IMR-90 (cell line): Measurements from ENCODE around the gene AHNAK2. TPM values are rescaled to one million over a fixed set of nuclear protein-coding genes. Genes with fewer than 3 reads are reported as not detected.

Experiments
- ATAC-seq: fragments of 200-7000 bp; cut with Tn5 transposase; 2 replicates; pipeline ENCODE4 v1.9.1; 2020; ENCODE audit warnings: low read depth, mild to moderate bottlenecking, moderate library complexity
- BruUV-seq: library from RNA; stranded (reverse); fragments of 400-500 nt; replicated peaks from 2 replicates; lab custom pipeline; 2021; lab: Mats Ljungman, UMichigan
- CTCF ChIA-PET: fragments of 300-600 bp; formaldehyde crosslinking; extraction: SDS; loops from one replicate; lab custom pipeline; 2021; ENCODE audit warnings: antibody characterized with exemption; lab: Yijun Ruan, JAX
- POLR2A ChIA-PET: fragments of 300-600 bp; sonication (Branson Sonifier 250); formaldehyde crosslinking; loops from one replicate; lab custom pipeline; 2022; ENCODE audit warnings: antibody characterized with exemption; ENCODE audit not compliant: unreplicated experiment; lab: Charles Lee
- DNase-seq: peaks from one replicate; pipeline ENCODE4 v3.0.0; 2013
- H2AFZ ChIP-seq: replicated peaks from 2 replicates; pipeline ENCODE3; 2013; ENCODE audit warnings: low read length, mild to moderate bottlenecking; ENCODE audit not compliant: poor library complexity
- H2AK5ac ChIP-seq: 2 replicates; pipeline ENCODE4 v1.6.1; 2013; ENCODE audit warnings: low read depth, low read length, inconsistent platforms
- H2AK9ac ChIP-seq: replicated peaks from 2 replicates; pipeline ENCODE3; 2013; ENCODE audit warnings: mild to moderate bottlenecking, low read depth, low read length, moderate library complexity; ENCODE audit not compliant: poor library complexity
- H2BK120ac ChIP-seq: 2 replicates; pipeline ENCODE4 v1.6.1; 2013; ENCODE audit warnings: low read depth, low read length, inconsistent platforms
- H2BK15ac ChIP-seq: 3 replicates; pipeline ENCODE4 v1.6.1; 2013; ENCODE audit warnings: low read depth, low read length, inconsistent platforms
- H2BK20ac ChIP-seq: 2 replicates; pipeline ENCODE4 v1.6.1; 2013; ENCODE audit warnings: low read depth, mild to moderate bottlenecking, inconsistent platforms, low read length, moderate library complexity
- H2BK5ac ChIP-seq: 2 replicates; pipeline ENCODE4 v1.6.1; 2013; ENCODE audit warnings: mild to moderate bottlenecking, low read depth, low read length, inconsistent platforms; ENCODE audit not compliant: poor library complexity, severe bottlenecking
- H3K14ac ChIP-seq: replicated peaks from 2 replicates; pipeline ENCODE4 v1.6.1; 2013; ENCODE audit warnings: low read depth, low read length, inconsistent platforms
- H3K18ac ChIP-seq: 2 replicates; pipeline ENCODE4 v1.6.1; 2013; ENCODE audit warnings: low read depth, low read length, control low read depth
- H3K23ac ChIP-seq: 2 replicates; pipeline ENCODE4 v1.6.1; 2013; ENCODE audit warnings: low read depth, low read length, inconsistent platforms
- H3K27ac ChIP-seq: 2 replicates; pipeline ENCODE4 v1.5.1; 2013; ENCODE audit warnings: mild to moderate bottlenecking, control low read depth, low read length; ENCODE audit not compliant: insufficient read depth
- H3K27me3 ChIP-seq: 2 replicates; pipeline ENCODE4 v1.6.1; 2013; ENCODE audit warnings: low read length; ENCODE audit not compliant: control insufficient read depth, insufficient read depth
- H3K36me3 ChIP-seq: 2 replicates; pipeline ENCODE4 v1.6.1; 2013; ENCODE audit warnings: low read length, mixed read lengths; ENCODE audit not compliant: control insufficient read depth, insufficient read depth
- H3K4ac ChIP-seq: 2 replicates; pipeline ENCODE4 v1.6.1; 2013; ENCODE audit warnings: low read depth, low read length, inconsistent platforms
- H3K4me1 ChIP-seq: 2 replicates; pipeline ENCODE4 v1.6.1; 2013; ENCODE audit warnings: low read length, mixed read lengths; ENCODE audit not compliant: control insufficient read depth, insufficient read depth
- H3K4me2 ChIP-seq: 2 replicates; pipeline ENCODE4 v1.6.1; 2013; ENCODE audit warnings: low read depth, mild to moderate bottlenecking, control low read depth, low read length, moderate library complexity
- H3K4me3 ChIP-seq: 2 replicates; pipeline ENCODE4 v1.5.1; 2013; ENCODE audit warnings: low read depth, mild to moderate bottlenecking, control low read depth, low read length, moderate library complexity; ENCODE audit not compliant: insufficient read depth
- H3K56ac ChIP-seq: 2 replicates; pipeline ENCODE4 v1.6.1; 2013; ENCODE audit warnings: low read length, inconsistent platforms; ENCODE audit not compliant: insufficient read depth; ENCODE audit errors: extremely low read depth
- H3K79me1 ChIP-seq, 2 experiments: 2 replicates each; pipeline ENCODE4 v1.6.1; 2013; ENCODE audit warnings: low read length in 2 of 2, inconsistent platforms in 1 of 2, low read depth in 1 of 2
- H3K9ac ChIP-seq: 2 replicates; pipeline ENCODE4 v1.6.1; 2013; ENCODE audit warnings: low read depth, low read length, control low read depth
- H3K9me1 ChIP-seq: 2 replicates; pipeline ENCODE4 v1.6.1; 2013; ENCODE audit warnings: low read length, inconsistent platforms; ENCODE audit not compliant: insufficient read depth
- H3K9me3 ChIP-seq: 2 replicates; pipeline ENCODE4 v1.6.1; 2013; ENCODE audit warnings: low read length; ENCODE audit not compliant: control insufficient read depth, insufficient read depth
- H4K20me1 ChIP-seq: 2 replicates; pipeline ENCODE4 v1.6.1; 2013; ENCODE audit warnings: low read length, inconsistent platforms; ENCODE audit not compliant: insufficient read depth
- H4K5ac ChIP-seq: 2 replicates; pipeline ENCODE4 v1.6.1; 2013; ENCODE audit warnings: mild to moderate bottlenecking, low read depth, low read length, control low read depth
- H4K8ac ChIP-seq, 2 experiments: 2 replicates each; pipeline ENCODE4 v1.6.1; 2013; ENCODE audit warnings: low read depth in 2 of 2, low read length in 2 of 2, control low read depth in 1 of 2, inconsistent platforms in 1 of 2
- H4K91ac ChIP-seq: 2 replicates; pipeline ENCODE4 v1.6.1; 2013; ENCODE audit warnings: low read depth, low read length, inconsistent platforms; ENCODE audit not compliant: insufficient read depth
- ELK1 ChIP-seq: fragments of 150-350 bp; IDR thresholded peaks from 2 replicates; pipeline ENCODE4 v1.6.1; 2016; ENCODE audit warnings: low read depth, mild to moderate bottlenecking, low read length, moderate library complexity, borderline replicate concordance
- WGBS, 2 experiments: methylation state at CpG; one replicate each; pipeline versions ENCODE4 v1.1.5 to v1.1.7; 2013; ENCODE audit warnings: missing lambda C conversion rate in 2 of 2; ENCODE audit not compliant: insufficient read length in 1 of 2; ENCODE audit errors: extremely low coverage in 2 of 2; 5-methylcytosine and 5-hydroxymethylcytosine counted together
- dilution Hi-C: fragments of 300-500 bp; cut with HindIII; formaldehyde crosslinking; loops from one replicate; pipeline ENCODE4 v1.14.3; 2018; ENCODE audit warnings: low sequenced_read_pairs; ENCODE audit not compliant: unreplicated experiment
- in situ Hi-C: fragments of 300-500 bp; cut with MboI; formaldehyde crosslinking; loops from 3 replicates; pipeline ENCODE4 v1.14.3; 2019; ENCODE audit warnings: low sequenced_read_pairs, inconsistent platforms, mixed read lengths
- intact Hi-C: fragments of 100-400 bp; cut with micrococcal nuclease; formaldehyde crosslinking; loops from 2 replicates; pipeline ENCODE4 v1.10.0; 2022
- polyA plus RNA-seq, 3 experiments: library from polyadenylated mRNA; depleted of rRNA; stranded (reverse); fragments of >200 nt; gene quantifications; 2 replicates each; pipeline ENCODE4 v1.2.3, GENCODE V29; 2012; ENCODE audit warnings: low replicate concordance in 1 of 3
- total RNA-seq: library from RNA; depleted of rRNA; stranded (reverse); fragments of >200 nt; gene quantifications from 2 replicates; pipeline ENCODE4 v1.2.3, GENCODE V29; 2012

AHNAK2 gene
- total and polyA plus RNA-seq, 2 of the 4 experiments (the other 2 are of a cell fraction): 2.6 to 7.9 TPM

GRCh38 chr14:104900639-104901512 is 77.3 kb downstream of the AHNAK2 start:
- Histone ChIP-seq H3K4ac (no peak overlapping the region), H2BK5ac (no peak overlapping the region), H2AK5ac (no peak overlapping the region), H3K27ac (no peak overlapping the region), H3K56ac (no peak overlapping the region), H3K4me3 (no peak overlapping the region), H4K8ac (no peak overlapping the region), H3K14ac (no peak overlapping the region), H3K9ac (no peak overlapping the region), H3K23ac (no peak overlapping the region), H3K4me1 (no peaks in the 10 kb centered on the region; the same call in 1 of the 2 replicates), H2AK9ac (no peak overlapping the region), H3K27me3 (peaks cover 21% of the 10 kb centered on the region), H2BK120ac (no peak overlapping the region), H3K9me1 (no peaks in the 10 kb centered on the region), H3K79me1 (no peaks in the 10 kb centered on the region), H4K5ac (no peak overlapping the region), H2BK15ac (no peak overlapping the region), H2BK20ac (no peak overlapping the region), H4K91ac (no peak overlapping the region), H3K4me2 (no peak overlapping the region), H3K36me3 (no peaks in the 10 kb centered on the region), H3K9me3 (0 out of 2 replicates have a peak, but pooled peaks cover 2% of the 10 kb centered on the region), H2AFZ (no peak overlapping the region), H4K20me1 (no peaks in the 10 kb centered on the region), H3K18ac (no peak overlapping the region)
- dilution Hi-C loops: no loop called here
- in situ Hi-C loops: no loop called here
- no peak for DNase-seq
- TF ChIP-seq ELK1: no peak
- intact Hi-C loops: no loop called here
- BruUV-seq: no TSS peak
- POLR2A ChIA-PET: no interaction called here
- no CpG with 5 or more reads among the region's 12 CpGs for WGBS, 2 experiments
- CTCF ChIA-PET: no interaction called here
- ATAC-seq: no peak
